SK-N-DZ (cell line): ENCODE measurements around the gene DIS3L2.
A peak's percentile ranks its signal among the peaks of the same experiment; 100 is the strongest.
"Not testable (repeated sequence)": the region's sequence is repeated elsewhere in the genome, so short reads cannot be mapped to it uniquely, and the experiment has no call there.

ENCODE experiments used
- DNase-seq: peaks from one replicate; pipeline ENCODE4 v3.0.0-alpha.2; 2015; ENCODE audit warnings: low spot score

The DIS3L2 gene

DNA sequence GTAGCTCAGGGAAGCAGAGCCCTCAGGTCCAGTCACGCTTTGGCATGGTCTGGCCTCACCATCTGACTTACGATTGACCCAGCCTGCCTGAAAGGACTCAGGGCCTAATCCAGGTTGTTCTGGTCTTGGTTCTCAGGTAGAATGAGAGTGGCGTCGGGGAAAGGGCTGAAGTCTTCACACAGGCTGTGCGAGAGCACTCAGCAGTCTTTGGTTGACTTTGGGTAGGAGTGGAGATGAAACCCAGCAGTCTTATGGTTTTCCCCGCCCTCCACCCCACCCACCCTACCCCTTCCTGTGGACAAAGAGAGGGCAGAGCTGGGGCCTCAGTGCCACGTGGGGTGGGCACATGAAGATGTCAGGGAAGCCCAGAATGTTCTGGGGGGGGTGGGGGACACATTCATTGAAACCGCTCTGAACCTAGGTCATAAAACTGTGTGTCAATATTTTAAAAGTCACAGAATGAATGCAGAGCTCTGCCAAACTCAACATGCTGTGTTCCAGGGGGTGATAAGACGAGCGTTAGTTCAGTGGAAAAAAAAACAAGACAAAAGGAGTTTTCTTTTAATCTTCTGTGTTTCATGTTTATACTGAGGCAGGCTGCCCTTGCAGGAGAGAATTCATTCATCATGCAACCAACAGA, 358.4 kb downstream of the DIS3L2 start:
- no peak for DNase-seq

DNA sequence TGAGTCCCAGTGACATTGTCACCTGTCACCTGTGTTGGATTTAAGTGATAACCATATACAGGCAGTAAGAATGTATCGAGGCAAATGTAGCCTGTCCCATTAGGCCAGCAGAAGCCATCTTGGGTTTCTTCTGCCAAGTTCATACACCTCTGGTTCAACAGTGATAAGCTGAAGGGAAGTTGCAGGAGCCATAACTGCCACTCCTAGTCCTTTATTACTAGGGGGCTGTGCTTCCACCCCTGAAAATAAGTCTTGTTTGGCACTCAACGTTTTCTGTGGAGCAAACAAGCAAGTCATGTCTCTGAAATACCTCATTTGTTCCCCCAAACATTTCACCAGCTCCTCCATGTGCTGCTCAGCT, 358.9 kb downstream of the DIS3L2 start:
- no peak for DNase-seq

DNA sequence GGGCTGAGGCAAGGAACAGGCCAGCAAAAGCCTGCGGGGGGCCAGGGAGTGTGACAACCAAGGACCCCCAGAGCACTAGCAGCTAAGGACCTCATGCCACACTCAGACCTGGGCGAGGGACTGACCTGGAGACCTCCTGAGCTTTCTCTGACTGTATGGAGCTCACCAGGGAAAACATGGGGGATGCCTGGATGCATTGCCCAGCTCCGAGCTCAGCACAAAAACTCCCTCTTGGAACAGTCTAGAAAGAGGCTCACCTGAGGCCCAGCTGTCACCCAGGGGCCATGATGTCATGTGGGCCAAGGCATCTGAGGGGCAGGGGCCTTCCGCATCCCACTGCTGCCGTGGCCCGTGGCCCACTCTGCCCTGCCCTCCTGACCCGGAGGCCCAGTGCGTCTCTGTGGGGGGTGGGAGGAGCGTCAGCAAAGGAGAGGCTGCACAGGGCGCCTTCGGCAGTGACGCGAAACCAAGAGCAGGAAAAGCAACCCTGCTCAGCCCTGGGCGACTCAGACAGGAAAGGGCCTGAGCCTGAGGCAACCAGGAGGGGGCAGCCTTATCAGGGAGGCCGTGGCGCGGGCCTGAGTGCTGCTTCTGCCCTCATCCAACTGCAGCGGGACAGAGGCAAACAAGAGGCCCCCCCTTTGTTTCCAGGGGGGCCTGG, 359.8 kb downstream of the DIS3L2 start:
- DNase-seq = no peak

- no peak for DNase-seq
Observed at GRCh38 chr2:232321817-232322559, 360.5 kb downstream of the DIS3L2 start.

GRCh38 chr2:232322560-232323327, 361.2 kb downstream of the DIS3L2 start:
- no peak for DNase-seq

DNA sequence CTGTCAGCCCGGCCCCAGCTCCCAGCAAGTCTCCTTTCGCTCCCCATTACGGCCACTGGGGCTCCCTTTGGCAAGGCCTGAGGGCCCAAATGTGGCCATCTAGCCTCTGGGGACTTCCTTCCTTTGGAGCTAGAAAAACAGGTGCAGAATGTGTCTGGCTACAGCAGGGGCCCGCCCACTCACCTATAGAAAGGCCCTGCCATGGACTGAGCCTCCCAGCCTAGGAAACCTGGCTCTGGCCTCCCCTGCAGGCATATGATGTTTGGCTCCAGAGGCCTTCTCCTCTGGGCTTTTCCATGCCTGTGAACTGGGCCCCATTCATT, 361.8 kb downstream of the DIS3L2 start:
- no peak for DNase-seq

DNA sequence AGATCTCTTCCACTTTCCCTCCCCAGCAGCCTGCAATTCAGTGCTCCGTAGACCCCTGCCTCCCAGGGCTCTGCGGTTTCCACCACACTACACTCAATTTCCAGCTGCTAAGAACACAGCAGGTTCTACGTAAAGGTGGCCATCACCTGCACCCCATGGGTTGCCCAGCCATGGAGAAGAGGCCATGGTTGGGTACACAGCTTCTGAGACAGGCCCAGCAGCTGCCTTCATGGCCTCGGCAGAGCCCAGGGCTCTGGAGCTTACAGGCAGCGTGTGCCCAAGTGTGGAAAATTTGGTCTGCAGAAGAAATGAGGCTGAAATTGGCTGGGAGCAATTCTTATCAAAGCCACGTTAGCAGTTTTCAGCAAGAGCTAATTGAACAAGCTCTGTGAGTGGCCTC, 362.5 kb downstream of the DIS3L2 start:
- not testable (repeated sequence) for DNase-seq

- no peak for DNase-seq
Observed at GRCh38 chr2:232324778-232325177, 363.3 kb downstream of the DIS3L2 start.

- peak; percentile 32 for DNase-seq
Observed at GRCh38 chr2:232325324-232326273, 364.1 kb downstream of the DIS3L2 start.

DNA sequence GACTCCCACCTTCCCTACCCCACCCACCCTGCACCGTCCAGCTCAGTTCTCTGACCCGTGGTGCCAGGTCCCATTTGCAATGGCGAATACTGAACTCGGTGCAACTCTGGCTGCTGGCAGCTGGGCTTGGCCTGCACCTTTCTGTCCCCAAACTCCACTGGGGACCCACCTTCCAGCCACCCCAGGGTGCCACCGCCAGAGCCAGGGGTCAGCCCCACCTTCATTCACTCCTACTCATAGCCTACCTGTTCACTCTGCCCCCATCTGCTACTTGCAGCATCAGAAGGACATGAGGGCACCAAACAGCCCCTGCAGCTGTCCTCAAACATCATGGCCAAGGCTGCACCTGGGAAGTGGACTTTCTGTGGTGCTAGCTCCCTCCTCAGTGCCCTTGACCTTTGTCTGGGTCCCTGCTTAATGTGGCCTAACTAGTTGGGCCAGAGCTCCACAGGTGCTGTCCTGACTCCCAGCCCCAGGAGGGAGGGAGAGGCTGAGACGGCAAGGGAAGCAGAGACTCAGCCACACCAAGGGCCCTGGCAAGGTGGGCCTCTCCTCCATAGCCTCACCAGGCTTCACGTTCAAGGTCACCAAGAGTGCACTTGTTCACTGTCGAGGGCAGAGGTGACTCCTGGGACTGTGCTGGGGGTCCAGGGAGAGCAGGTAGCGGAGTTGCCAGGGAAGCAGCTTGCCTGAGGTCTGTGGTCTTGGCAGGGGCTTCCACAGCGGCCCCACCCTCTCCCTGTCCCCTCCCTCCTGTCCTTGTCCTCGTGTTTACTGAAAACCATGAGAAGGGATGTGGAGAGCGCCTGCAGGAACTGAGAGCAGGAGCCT, 365.0 kb downstream of the DIS3L2 start:
- not testable (repeated sequence) for DNase-seq

- DNase-seq = peak; percentile 31
Observed at GRCh38 chr2:232327105-232328031, 365.9 kb downstream of the DIS3L2 start.

DNA sequence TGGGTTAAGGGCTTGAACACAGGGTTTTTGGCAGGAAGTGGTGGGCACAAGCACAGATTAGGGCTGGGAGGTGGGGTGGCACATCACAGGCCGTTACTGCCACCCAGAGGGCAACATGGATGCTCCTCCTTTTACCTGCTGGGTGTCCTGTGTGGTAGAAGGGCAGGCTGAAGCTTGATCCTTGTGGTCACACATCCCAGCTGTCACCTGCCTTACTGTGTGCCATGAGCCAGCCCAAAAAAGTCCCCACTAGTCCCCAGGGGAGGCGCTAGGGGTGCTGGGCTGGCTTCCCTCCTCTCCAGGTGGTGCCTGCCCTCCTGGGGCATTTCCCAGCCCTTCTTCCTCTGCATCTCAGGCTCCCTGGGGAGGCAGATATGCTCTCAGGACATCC, 366.5 kb downstream of the DIS3L2 start:
- no peak for DNase-seq

DNA sequence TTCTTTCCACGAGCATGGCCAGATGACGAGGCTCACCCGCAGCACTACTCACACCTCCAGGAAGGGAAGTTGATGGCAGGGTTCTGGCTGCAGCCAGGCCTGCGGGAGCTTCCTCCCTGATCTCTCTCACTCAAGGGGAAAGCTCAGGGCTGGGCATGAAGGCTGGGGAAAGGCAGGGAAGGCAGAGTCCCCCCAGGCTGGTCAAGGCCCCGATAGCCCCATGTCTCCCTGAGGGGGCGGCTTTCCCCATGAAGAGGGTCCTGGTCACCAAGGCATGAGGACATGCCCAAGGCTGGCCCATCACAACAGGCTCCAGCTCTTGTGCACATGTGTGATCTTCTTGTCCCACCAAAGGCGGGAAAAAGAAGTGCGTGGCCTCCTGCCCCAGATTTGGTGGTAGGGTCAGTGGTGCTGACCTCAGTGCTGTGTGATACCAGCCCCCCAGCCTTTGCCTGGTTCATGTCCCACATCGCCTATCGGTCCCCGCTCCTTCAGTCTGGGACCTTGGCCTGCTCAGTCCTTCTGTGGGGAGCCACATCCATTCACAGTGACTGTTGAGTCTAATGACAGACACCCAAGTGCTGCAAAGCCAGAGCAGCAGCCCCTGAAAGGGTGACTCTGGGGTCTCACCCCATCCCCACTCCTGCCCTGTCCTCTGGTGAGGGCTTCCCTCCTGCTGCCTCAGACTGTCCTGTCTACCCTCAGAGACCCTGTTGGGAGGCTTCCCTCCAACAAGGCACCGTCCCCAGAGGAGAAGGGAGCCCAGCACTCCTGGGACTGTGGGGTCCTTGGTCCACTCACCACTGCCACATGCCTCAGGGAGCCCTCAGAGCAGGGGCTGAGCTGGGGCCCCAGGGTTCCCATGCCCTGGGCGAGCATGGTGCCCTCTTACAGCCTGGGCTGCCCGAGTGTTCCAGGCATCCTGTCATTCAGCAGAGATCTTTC, 367.3 kb downstream of the DIS3L2 start:
- no peak for DNase-seq

- DNase-seq = no peak
Observed at GRCh38 chr2:232329716-232330067, 368.2 kb downstream of the DIS3L2 start.

GRCh38 chr2:232330068-232330999, 368.8 kb downstream of the DIS3L2 start:
- no peak for DNase-seq

DNA sequence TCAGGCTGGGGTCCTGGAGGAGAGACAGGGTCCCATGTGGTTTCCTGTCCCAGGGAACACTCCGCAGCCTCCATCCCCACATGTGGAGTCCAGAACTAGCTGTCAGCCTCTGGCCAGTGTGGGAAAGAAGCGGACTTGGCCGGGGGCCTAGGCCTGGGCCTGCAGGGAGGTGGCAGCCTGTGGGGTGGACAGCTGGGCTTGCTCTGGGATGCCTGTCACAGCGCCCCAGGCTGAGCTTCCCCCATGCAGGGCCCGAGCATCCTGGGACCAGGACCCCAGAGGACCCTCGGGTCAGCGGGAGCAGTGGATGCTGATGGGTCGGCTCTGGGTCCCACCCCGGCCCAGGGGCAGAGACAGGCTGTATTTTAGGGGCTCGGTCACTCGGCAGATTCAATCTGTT, 369.5 kb downstream of the DIS3L2 start:
- not testable (repeated sequence) for DNase-seq

GRCh38 chr2:232331641-232332040, 370.1 kb downstream of the DIS3L2 start:
- DNase-seq = not testable (repeated sequence)
